HepG2 (cell line): ENCODE measurements around the gene TIMM10. TPM values are rescaled to one million over a fixed set of nuclear protein-coding genes. Genes with fewer than 3 reads are reported as not detected.
A peak's percentile ranks its signal among the peaks of the same experiment; 100 is the strongest.

Experiments used
- ATAC-seq: fragments of 200-7000 bp; cut with Tn5 transposase; 3 replicates; pipeline ENCODE4 v1.9.1; 2020; ENCODE audit warnings: mild to moderate bottlenecking, moderate library complexity
- BruUV-seq: library from RNA; stranded (reverse); fragments of 400-500 nt; replicated peaks from 2 replicates; lab custom pipeline; 2021; lab: Mats Ljungman, UMichigan
- CTCF ChIA-PET: fragments of 300-600 bp; formaldehyde crosslinking; extraction: SDS; loops from one replicate; lab custom pipeline; 2021; ENCODE audit warnings: low total read pairs, inconsistent platforms, low intra/inter-chr PET ratio; lab: Yijun Ruan, JAX
- POLR2A ChIA-PET: fragments of 350-600 bp; sonication (Branson Sonifier 250); formaldehyde crosslinking; loops from one replicate; lab custom pipeline; 2020; ENCODE audit warnings: antibody characterized with exemption, inconsistent platforms; lab: Yijun Ruan, JAX
- DNase-seq: peaks from one replicate; pipeline ENCODE4 v3.0.0-alpha.2; 2015; ENCODE audit warnings: low spot score
- FAIRE-seq: peaks from 3 replicates; lab custom pipeline; 2011; peaks lifted over from hg19 to GRCh38; lab: Jason Lieb, UNC
- H2AFZ ChIP-seq: one replicate; pipeline ENCODE4 v1.6.1; 2011; ENCODE audit warnings: low read length, inconsistent platforms
- H3K27ac ChIP-seq: fragments of 300-600 bp; 3 replicates; pipeline ENCODE4 v1.8.0; 2011; ENCODE audit warnings: mixed run types, mild to moderate bottlenecking, mixed read lengths, low read length, inconsistent platforms; ENCODE audit not compliant: insufficient read depth; ENCODE audit errors: extremely low read length
- H3K27me3 ChIP-seq, 2 experiments: fragments of 200-600 bp in 1 of 2; 2 replicates in 1 of 2; 3 replicates in 1 of 2; pipeline versions ENCODE4 v1.6.0 to v1.8.0; 2011; ENCODE audit warnings: low read length in 2 of 2, mild to moderate bottlenecking in 2 of 2, moderate library complexity in 2 of 2, inconsistent platforms in 1 of 2; ENCODE audit not compliant: insufficient read depth in 2 of 2, control insufficient read depth in 1 of 2
- H3K36me3 ChIP-seq, 2 experiments: fragments of 200-600 bp in 1 of 2; replicated peaks in 1 of 2; 2 replicates in 1 of 2; 3 replicates in 1 of 2; pipeline versions ENCODE4 v1.5.1 to v1.8.0; 2011; ENCODE audit warnings: low read length in 2 of 2, inconsistent platforms in 1 of 2; ENCODE audit not compliant: insufficient read depth in 2 of 2, control insufficient read depth in 1 of 2
- H3K4me1 ChIP-seq: 2 replicates; pipeline ENCODE4 v1.5.1; 2012; ENCODE audit warnings: low read length, inconsistent platforms; ENCODE audit not compliant: insufficient read depth
- H3K4me2 ChIP-seq: 2 replicates; pipeline ENCODE4 v1.6.0; 2011; ENCODE audit warnings: low read depth, low read length, inconsistent platforms
- H3K4me3 ChIP-seq, 3 experiments: fragments of 200-600 bp in 1 of 3; sonication (generic), shearing (Covaris generic) in 1 of 3; replicated peaks in 1 of 3; 2 replicates each; pipeline ENCODE4 v1.5.1; 2011 to 2016; ENCODE audit warnings: low read length in 3 of 3, inconsistent platforms in 2 of 3, low read depth in 2 of 3, mild to moderate bottlenecking in 2 of 3, control low read depth in 1 of 3, mixed read lengths in 1 of 3; ENCODE audit not compliant: insufficient read depth in 1 of 3
- H3K79me2 ChIP-seq: one replicate; pipeline ENCODE4 v1.6.1; 2011; ENCODE audit warnings: low read length, inconsistent platforms; ENCODE audit not compliant: insufficient read depth
- H3K9ac ChIP-seq: 2 replicates; pipeline ENCODE4 v1.6.0; 2011; ENCODE audit warnings: mild to moderate bottlenecking, low read depth, low read length, inconsistent platforms; ENCODE audit not compliant: insufficient read depth
- H3K9me3 ChIP-seq: 2 replicates; pipeline ENCODE4 v1.5.1; 2012; ENCODE audit warnings: mild to moderate bottlenecking, low read length
- H4K20me1 ChIP-seq: 2 replicates; pipeline ENCODE4 v1.6.0; 2011; ENCODE audit warnings: inconsistent platforms, mild to moderate bottlenecking, low read length, moderate library complexity; ENCODE audit not compliant: insufficient read depth
- PLSCR1 ChIP-seq: sonication (generic); formaldehyde crosslinking; IDR thresholded peaks from 2 replicates; pipeline ENCODE4 v1.5.0; 2020; ENCODE audit warnings: missing genetic modification reagents, mild to moderate bottlenecking, borderline replicate concordance
- RBM22 ChIP-seq: fragments of 200-400 bp; formaldehyde crosslinking; optimal IDR thresholded peaks from 2 replicates; pipeline ENCODE3; 2017; ENCODE audit warnings: mild to moderate bottlenecking, low read length, moderate library complexity
- ZMYM3 ChIP-seq: sonication (generic); formaldehyde crosslinking; IDR thresholded peaks from 2 replicates; pipeline ENCODE4 v1.5.1; 2020; ENCODE audit warnings: mild to moderate bottlenecking, missing genetic modification reagents
- ZNF768 ChIP-seq: sonication (generic); formaldehyde crosslinking; IDR thresholded peaks from 2 replicates; pipeline ENCODE4 v1.4.0; 2020; ENCODE audit warnings: missing genetic modification reagents
- ZNF780A ChIP-seq: sonication (generic); formaldehyde crosslinking; IDR thresholded peaks from 2 replicates; pipeline ENCODE4 v1.8.0; 2022; ENCODE audit warnings: mild to moderate bottlenecking, missing genetic modification reagents, moderate library complexity
- ZSCAN31 ChIP-seq: sonication (generic); formaldehyde crosslinking; IDR thresholded peaks from 2 replicates; pipeline ENCODE4 v1.5.0; 2020; ENCODE audit warnings: low read depth, mild to moderate bottlenecking, missing genetic modification reagents
- WGBS: methylation state at CpG from one replicate; pipeline ENCODE4 v1.1.6; 2017; ENCODE audit warnings: low lambda C conversion rate; 5-methylcytosine and 5-hydroxymethylcytosine counted together
- in situ Hi-C: cut with HindIII; loops from 2 replicates; pipeline ENCODE4 v1.10.0; 2017; ENCODE audit warnings: low pct_unique_long_range_greater_than_20kb; ENCODE audit not compliant: extremely low pct_ligation_motif_present
- intact Hi-C: fragments of 100-400 bp; cut with micrococcal nuclease; formaldehyde crosslinking; loops from one replicate; pipeline ENCODE4 v1.10.0; 2022; ENCODE audit not compliant: unreplicated experiment
- polyA plus RNA-seq, 8 experiments: library from polyadenylated mRNA; depleted of rRNA in 3 of 8; stranded (reverse) in 7 of 8; unstranded in 1 of 8; fragments of >200 nt; fragmentation: Illumina TruSeq in 4 of 8; extraction: Trizol in 4 of 8; gene quantifications; 2 replicates each; pipeline versions ENCODE4 v1.2.1 to v1.2.3, GENCODE V29; 2011 to 2016; ENCODE audit warnings: low read depth in 4 of 8, missing spikeins in 1 of 8, mixed read lengths in 1 of 8; ENCODE audit not compliant: insufficient read depth in 1 of 8
- total RNA-seq, 5 experiments: library from RNA; depleted of rRNA; stranded (reverse); fragments of >200 nt; fragmentation: Illumina TruSeq; extraction: Trizol; gene quantifications; 2 replicates each; pipeline ENCODE4 v1.2.3, GENCODE V29; 2016; ENCODE audit warnings: low read depth in 1 of 5

Gene TIMM10
- total and polyA plus RNA-seq, 2 of the 13 experiments (the other 11 are each of a cell fraction or from before 2014, with no cell fraction given) = 67.8 to 82.2 TPM

- no peaks in the 10 kb centered on the region for H3K9me3 ChIP-seq
- H3K4me1 ChIP-seq = peaks cover 21% of the 10 kb centered on the region
- no peak for TF ChIP-seq ZNF780A (CRISPR knock-in tag)
- TF ChIP-seq PLSCR1 (CRISPR knock-in tag) = no peak
- peak; percentile 78 for TF ChIP-seq RBM22
- no peak for FAIRE-seq
- no peak for ATAC-seq
- H2AFZ ChIP-seq = no peak overlapping the region
- CTCF ChIA-PET = no interaction called here
- H3K27me3 ChIP-seq = no peaks in the 10 kb centered on the region
- over 99% methylated on average over 7 of the region's 7 CpGs for WGBS
- no TSS peak for BruUV-seq
- no peaks in the 10 kb centered on the region for H4K20me1 ChIP-seq
- H3K9ac ChIP-seq = no peak overlapping the region
- POLR2A ChIA-PET = interaction anchor here (1.0 to 1.8 kb wide), 3 partner anchors 9 to 31 kb away, joined by 3 to 4 read pairs (median 4); partner anchors contain the start of gene SLC43A1
- H3K36me3 ChIP-seq = peaks cover 29 to 57% of the 10 kb centered on the region in 2 experiments
- no peak overlapping the region for H3K4me3 ChIP-seq
- no peak overlapping the region for H3K4me2 ChIP-seq
- H3K79me2 ChIP-seq = no peaks in the 10 kb centered on the region
- H3K27ac ChIP-seq = no peak overlapping the region
- intact Hi-C loops = no loop called here
- no peak for DNase-seq
- in situ Hi-C loops = no loop called here
Measured at GRCh38 chr11:57484141-57484710, 46.3 kb downstream of the TIMM10 start.

GRCh38 chr11:57483562-57483918, 47.0 kb downstream of the TIMM10 start:
- H3K36me3 ChIP-seq = peaks cover 23 to 50% of the 10 kb centered on the region in 2 experiments
- WGBS = 100% methylated on average over 1 of the region's 3 CpGs
- TF ChIP-seq RBM22 = peak; percentile 74
- 0 out of 2 replicates have a peak, but pooled peaks have one; percentile 30 for TF ChIP-seq ZMYM3 (CRISPR knock-in tag)
- no peak for TF ChIP-seq ZSCAN31
- TF ChIP-seq ZNF768 = peak; percentile 89
- H3K4me3 ChIP-seq = no peak overlapping the region
- no peaks in the 10 kb centered on the region for H4K20me1 ChIP-seq
- POLR2A ChIA-PET = interaction anchor here (1.0 to 1.8 kb wide), 3 partner anchors 10 to 32 kb away, joined by 3 to 4 read pairs (median 4); partner anchors contain the start of gene SLC43A1
- no peaks in the 10 kb centered on the region for H3K79me2 ChIP-seq
- no TSS peak for BruUV-seq
- no peak overlapping the region for H3K4me2 ChIP-seq
- H2AFZ ChIP-seq = no peak overlapping the region
- ATAC-seq = no peak
- no peak for DNase-seq
- H3K4me1 ChIP-seq = peaks cover 23% of the 10 kb centered on the region
- H3K9ac ChIP-seq = no peak overlapping the region
- no peaks in the 10 kb centered on the region for H3K9me3 ChIP-seq
- CTCF ChIA-PET = no interaction called here
- intact Hi-C loops (no loop called here), in situ Hi-C loops (no loop called here)
- no peaks in the 10 kb centered on the region for H3K27me3 ChIP-seq
- no peak for FAIRE-seq
- H3K27ac ChIP-seq = no peak overlapping the region
